Memory B cell (primary cell): ENCODE data around the gene ACO2.

ENCODE experiments used
- ATAC-seq: fragments of 150-1000 bp; cut with Tn5 transposase; 2 replicates; pipeline ENCODE4 v1.10.0; 2021; ENCODE audit warnings: low read depth, mild to moderate bottlenecking, moderate library complexity
- DNase-seq, 2 donors: peaks; one replicate each; pipeline ENCODE4 v3.0.0; 2022; ENCODE audit warnings: low spot score in 2 of 2
- H3K27ac Mint-ChIP-seq: one replicate; pipeline ENCODE4 v1.8.0; 2022; ENCODE audit warnings: mild to moderate bottlenecking, moderate library complexity, mixed read lengths
- H3K27me3 Mint-ChIP-seq: one replicate; pipeline ENCODE4 v1.8.0; 2022; ENCODE audit warnings: mixed read lengths
- H3K36me3 Mint-ChIP-seq: one replicate; pipeline ENCODE4 v1.8.0; 2022; ENCODE audit warnings: mild to moderate bottlenecking, mixed read lengths
- H3K4me1 Mint-ChIP-seq: one replicate; pipeline ENCODE4 v1.8.0; 2022; ENCODE audit warnings: mixed read lengths
- H3K4me3 Mint-ChIP-seq: one replicate; pipeline ENCODE4 v1.8.0; 2022; ENCODE audit warnings: mild to moderate bottlenecking, moderate library complexity, mixed read lengths
- H3K9me3 Mint-ChIP-seq: one replicate; pipeline ENCODE4 v1.8.0; 2022; ENCODE audit warnings: mixed read lengths

The ACO2 gene

GRCh38 chr22:41471568-41471967 lies 2.7 kb downstream of the ACO2 start:
- Mint-ChIP-seq H3K36me3 (peaks cover 20% of the 10 kb centered on the region), H3K4me3 (no peak overlapping the region), H3K4me1 (peaks cover 42% of the 10 kb centered on the region), H3K27me3 (no peaks in the 10 kb centered on the region), H3K9me3 (no peaks in the 10 kb centered on the region), H3K27ac (peak overlapping the region; percentile 99)
- DNase-seq (no peak), ATAC-seq (no peak)

DNA sequence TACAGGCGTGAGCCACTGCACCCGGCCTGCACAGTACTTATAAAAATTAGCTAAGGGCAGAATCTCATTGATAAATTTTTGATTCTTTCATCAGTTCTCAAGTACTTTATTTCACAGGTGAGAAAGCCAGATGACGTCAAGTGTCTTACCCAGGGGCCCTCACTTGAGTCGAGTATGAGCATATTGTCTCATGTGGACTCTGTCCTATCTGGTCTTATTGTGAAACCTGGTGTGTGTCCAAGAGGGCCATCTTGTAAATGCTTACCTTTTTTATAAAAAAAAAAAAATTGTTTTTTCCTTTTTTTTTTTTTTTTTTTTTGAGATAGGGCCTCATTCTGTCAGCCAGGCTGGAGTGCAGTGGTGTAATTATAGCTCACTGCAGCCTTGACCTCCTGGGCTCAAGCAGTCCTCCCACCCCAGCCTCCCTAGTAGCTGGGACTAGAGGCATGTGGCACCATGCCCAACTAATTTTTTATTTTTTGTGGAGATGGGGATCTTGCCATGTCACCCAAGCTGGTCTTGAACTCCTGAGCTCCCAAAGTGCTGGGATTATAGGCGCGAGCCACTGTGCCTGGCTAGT lies 6.0 kb downstream of the ACO2 start:
- peaks cover 13% of the 10 kb centered on the region for H3K36me3 Mint-ChIP-seq
- H3K9me3 Mint-ChIP-seq, result no peaks in the 10 kb centered on the region
- no peaks in the 10 kb centered on the region for H3K27me3 Mint-ChIP-seq
- ATAC-seq, result no peak
- H3K27ac Mint-ChIP-seq, result peak overlapping the region; percentile 78
- peaks cover 47% of the 10 kb centered on the region for H3K4me1 Mint-ChIP-seq
- peak overlapping the region; percentile 41 for H3K4me3 Mint-ChIP-seq
- DNase-seq, result no peak

DNA sequence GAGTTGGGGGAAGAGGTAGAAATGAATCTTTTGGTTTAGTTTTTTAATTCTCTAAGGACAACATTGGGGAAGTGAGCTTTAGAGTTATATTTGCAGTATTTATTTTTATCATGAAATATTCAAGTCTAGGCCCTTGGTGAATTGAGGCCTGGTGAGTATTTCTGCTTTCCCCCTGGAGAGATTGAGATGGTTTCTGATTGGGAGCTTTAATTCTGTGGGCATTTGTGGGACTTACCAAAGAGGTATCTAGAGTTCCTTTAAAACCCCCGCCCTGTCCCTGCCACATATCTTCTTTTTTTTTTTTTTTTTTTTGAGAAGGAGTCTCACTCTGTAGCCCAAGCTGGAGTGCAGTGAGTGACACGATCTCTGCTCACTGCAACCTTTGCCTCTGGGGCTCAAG lies 9.6 kb downstream of the ACO2 start:
- Mint-ChIP-seq H3K27me3 (no peaks in the 10 kb centered on the region), H3K27ac (peak overlapping the region; percentile 89), H3K4me1 (peaks cover 59% of the 10 kb centered on the region), H3K9me3 (no peaks in the 10 kb centered on the region), H3K36me3 (peaks cover 6% of the 10 kb centered on the region), H3K4me3 (peak overlapping the region; percentile 75)
- ATAC-seq (peak; percentile 72), DNase-seq (peak in 1 of 2 donors; percentile 30)

GRCh38 chr22:41478891-41479521 lies 10.1 kb downstream of the ACO2 start:
- peaks cover 2% of the 10 kb centered on the region for H3K36me3 Mint-ChIP-seq
- no peaks in the 10 kb centered on the region for H3K27me3 Mint-ChIP-seq
- peak overlapping the region; percentile 75 for H3K4me3 Mint-ChIP-seq
- no peaks in the 10 kb centered on the region for H3K9me3 Mint-ChIP-seq
- DNase-seq (no peak), ATAC-seq (peak; percentile 38)
- H3K4me1 Mint-ChIP-seq, result peaks cover 56% of the 10 kb centered on the region
- peak overlapping the region; percentile 89 for H3K27ac Mint-ChIP-seq

DNA sequence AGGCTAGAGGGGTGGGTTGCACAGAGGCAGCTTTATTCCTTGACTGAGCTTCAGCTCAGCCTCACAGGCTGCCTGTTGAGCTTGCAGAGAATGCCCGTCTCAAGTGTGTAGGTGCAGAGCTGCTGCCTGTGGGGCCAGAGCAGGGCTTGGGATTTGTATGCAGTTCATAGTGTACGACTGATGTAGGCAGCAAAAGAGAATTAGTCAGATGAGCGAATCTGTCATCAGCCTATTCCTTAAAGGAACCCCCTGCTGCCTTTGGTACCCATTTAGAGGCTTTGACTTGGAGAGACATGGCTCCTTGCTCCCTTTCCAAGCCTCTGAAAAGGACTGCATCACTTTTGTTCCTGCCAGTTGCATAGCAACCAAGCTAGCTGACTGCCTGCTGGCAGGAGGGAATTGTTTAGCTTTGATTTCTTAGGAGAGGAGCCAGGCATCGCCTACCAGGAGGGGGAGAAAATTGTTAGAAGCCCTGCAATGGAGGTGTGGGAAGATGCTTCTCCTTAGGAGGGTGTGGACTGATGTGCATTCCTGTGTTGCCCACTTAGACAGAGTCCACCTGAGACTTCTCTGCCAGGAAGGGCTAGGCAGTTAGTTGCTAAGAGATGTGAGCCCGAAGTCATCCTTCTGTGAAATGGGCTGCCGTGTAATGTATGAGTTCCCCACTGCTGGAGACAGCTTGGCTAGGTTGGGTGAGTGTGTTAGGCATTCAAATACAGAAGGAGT lies 10.9 kb downstream of the ACO2 start:
- H3K36me3 Mint-ChIP-seq, result peaks cover 2% of the 10 kb centered on the region
- peak overlapping the region; percentile 89 for H3K27ac Mint-ChIP-seq
- no peaks in the 10 kb centered on the region for H3K9me3 Mint-ChIP-seq

DNA sequence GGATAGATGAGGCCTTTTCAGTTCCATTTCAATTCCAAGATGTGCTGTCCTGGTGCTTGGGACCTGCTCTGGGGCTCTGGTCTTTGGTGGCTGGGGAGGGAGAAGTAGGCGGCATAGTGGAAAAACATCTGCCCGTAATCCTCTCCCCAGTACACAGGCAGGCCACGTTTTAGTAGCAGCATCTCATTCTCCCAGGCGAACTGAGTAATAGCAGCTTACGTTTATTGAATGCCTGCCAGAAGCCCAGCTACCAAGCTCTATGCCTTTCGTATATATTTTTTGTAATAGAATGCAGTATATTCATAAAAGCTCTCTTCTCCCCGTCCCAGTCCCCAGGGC lies 11.4 kb downstream of the ACO2 start:
- DNase-seq (no peak), ATAC-seq (no peak)
- Mint-ChIP-seq H3K9me3 (no peaks in the 10 kb centered on the region), H3K27me3 (no peaks in the 10 kb centered on the region), H3K4me1 (peaks cover 60% of the 10 kb centered on the region), H3K4me3 (peak overlapping the region; percentile 60), H3K36me3 (peaks cover 2% of the 10 kb centered on the region), H3K27ac (peak overlapping the region; percentile 89)

More for the DNA sequence above, 10.9 kb downstream of the ACO2 start:
- no peak for ATAC-seq
- Mint-ChIP-seq H3K4me1 (peaks cover 57% of the 10 kb centered on the region), H3K4me3 (peak overlapping the region; percentile 75), H3K27me3 (no peaks in the 10 kb centered on the region)
- DNase-seq, result no peak

GRCh38 chr22:41481131-41481830 lies 12.4 kb downstream of the ACO2 start:
- Mint-ChIP-seq H3K9me3 (no peaks in the 10 kb centered on the region), H3K4me3 (peak overlapping the region; percentile 39), H3K36me3 (peaks cover 4% of the 10 kb centered on the region), H3K27me3 (no peaks in the 10 kb centered on the region), H3K27ac (peak overlapping the region; percentile 89), H3K4me1 (peaks cover 63% of the 10 kb centered on the region)
- DNase-seq (no peak), ATAC-seq (no peak)

GRCh38 chr22:41481925-41482318 lies 13.0 kb downstream of the ACO2 start:
- no peak for DNase-seq
- Mint-ChIP-seq H3K4me3 (peak overlapping the region; percentile 27), H3K4me1 (peaks cover 63% of the 10 kb centered on the region), H3K36me3 (peaks cover 4% of the 10 kb centered on the region), H3K9me3 (no peaks in the 10 kb centered on the region), H3K27me3 (no peaks in the 10 kb centered on the region), H3K27ac (peak overlapping the region; percentile 89)
- no peak for ATAC-seq

DNA sequence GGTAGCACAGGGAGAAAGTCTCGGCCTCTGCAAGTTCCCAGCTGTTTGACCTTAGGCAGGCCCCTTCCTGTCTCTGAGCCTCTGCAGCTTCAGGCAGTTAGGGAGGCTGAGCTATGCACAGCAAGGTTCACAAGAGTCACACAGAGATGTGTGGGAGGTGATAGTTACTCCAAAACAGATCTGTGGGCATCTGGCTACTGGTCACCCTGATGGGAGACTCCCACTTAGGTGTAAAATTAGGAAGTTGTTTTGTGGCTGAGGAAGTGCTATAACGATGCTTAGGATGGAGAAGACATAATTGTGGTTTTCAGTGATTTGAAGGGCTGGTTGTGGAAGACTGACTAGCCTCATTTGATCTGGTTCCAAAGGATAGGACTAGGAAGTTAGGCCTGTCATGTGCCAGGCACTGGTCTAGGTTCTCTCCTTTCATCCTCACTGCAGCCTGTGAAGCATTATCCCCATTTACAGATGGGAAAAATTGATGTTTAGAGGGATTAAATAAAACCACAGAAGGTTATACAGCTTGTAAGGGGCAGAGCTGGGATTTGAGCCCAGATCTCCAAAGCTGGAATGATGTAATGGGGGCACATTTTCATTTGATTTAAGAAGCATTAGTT lies 13.5 kb downstream of the ACO2 start:
- Mint-ChIP-seq H3K27me3 (no peaks in the 10 kb centered on the region), H3K36me3 (peaks cover 7% of the 10 kb centered on the region), H3K4me3 (peak overlapping the region; percentile 48), H3K9me3 (no peaks in the 10 kb centered on the region), H3K4me1 (peaks cover 66% of the 10 kb centered on the region), H3K27ac (peak overlapping the region; percentile 89)
- ATAC-seq (no peak), DNase-seq (no peak)

GRCh38 chr22:41485033-41485432 lies 16.1 kb downstream of the ACO2 start:
- peaks cover 10% of the 10 kb centered on the region for H3K36me3 Mint-ChIP-seq
- H3K4me3 Mint-ChIP-seq, result no peak overlapping the region
- no peak overlapping the region for H3K27ac Mint-ChIP-seq
- H3K27me3 Mint-ChIP-seq, result no peaks in the 10 kb centered on the region
- H3K4me1 Mint-ChIP-seq, result peaks cover 59% of the 10 kb centered on the region
- DNase-seq, result no peak
- no peak for ATAC-seq
- H3K9me3 Mint-ChIP-seq, result no peaks in the 10 kb centered on the region

- Mint-ChIP-seq H3K27me3 (no peaks in the 10 kb centered on the region), H3K27ac (peak overlapping the region; percentile 12), H3K36me3 (peaks cover 10% of the 10 kb centered on the region), H3K4me3 (no peak overlapping the region), H3K4me1 (peaks cover 47% of the 10 kb centered on the region), H3K9me3 (no peaks in the 10 kb centered on the region)
- DNase-seq (no peak), ATAC-seq (no peak)
These were observed 18.4 kb downstream of the ACO2 start for GRCh38 chr22:41487037-41487935.

DNA sequence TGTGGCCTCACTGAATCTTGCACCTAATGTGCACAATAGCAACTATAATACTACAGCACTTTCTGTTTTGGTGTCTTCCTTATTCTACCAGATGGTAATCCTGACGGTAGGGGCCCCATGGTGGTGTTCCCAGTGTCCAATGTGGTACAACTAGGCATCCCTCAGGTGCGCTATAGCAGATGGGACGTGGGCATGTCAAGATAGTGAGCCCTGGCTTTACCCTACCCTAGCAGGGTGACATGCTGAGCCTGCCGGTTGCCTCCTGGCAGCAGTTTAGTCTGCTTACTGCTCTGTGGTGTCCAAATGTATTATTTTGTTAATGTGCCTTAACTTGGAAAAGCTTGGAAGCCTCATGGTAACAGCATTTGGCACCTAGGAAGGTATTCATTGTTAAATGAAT lies 19.2 kb downstream of the ACO2 start:
- no peak overlapping the region for H3K4me3 Mint-ChIP-seq

More for the DNA sequence above, 19.2 kb downstream of the ACO2 start:
- H3K9me3 Mint-ChIP-seq, result no peaks in the 10 kb centered on the region
- H3K4me1 Mint-ChIP-seq, result peaks cover 39% of the 10 kb centered on the region
- ATAC-seq (no peak), DNase-seq (no peak)
- H3K27me3 Mint-ChIP-seq, result no peaks in the 10 kb centered on the region
- peak overlapping the region; percentile 12 for H3K27ac Mint-ChIP-seq
- peaks cover 10% of the 10 kb centered on the region for H3K36me3 Mint-ChIP-seq
